MG63 (cell line): ENCODE measurements around the gene FARP1. TPM values are rescaled to one million over a fixed set of nuclear protein-coding genes. Genes with fewer than 3 reads are reported as not detected.

Source experiments
- DNase-seq: peaks from one replicate; pipeline ENCODE4 v3.0.0-alpha.2; 2020
- H3K27me3 ChIP-seq: fragments of 250-450 bp; sonication (Bioruptor Pico); 2 replicates; pipeline ENCODE4 v1.5.1; 2020; ENCODE audit warnings: mild to moderate bottlenecking, moderate library complexity
- H3K36me3 ChIP-seq: fragments of 250-450 bp; sonication (Bioruptor Pico); 2 replicates; pipeline ENCODE4 v1.5.1; 2020; ENCODE audit warnings: mild to moderate bottlenecking, moderate library complexity
- H3K4me3 ChIP-seq: fragments of 250-450 bp; sonication (Bioruptor Pico); 2 replicates; pipeline ENCODE4 v1.5.1; 2020; ENCODE audit warnings: mild to moderate bottlenecking, moderate library complexity
- H3K9me3 ChIP-seq: fragments of 250-450 bp; sonication (Bioruptor Pico); 2 replicates; pipeline ENCODE4 v1.5.1; 2020; ENCODE audit warnings: mild to moderate bottlenecking, moderate library complexity
- total RNA-seq: library from RNA; depleted of rRNA; stranded (reverse); fragments of >200 nt; shearing (Covaris generic); gene quantifications from 2 replicates; pipeline ENCODE4 v1.2.3, GENCODE V29; 2014; ENCODE audit warnings: low replicate concordance

Gene FARP1
- total RNA-seq, 1 experiment from 2014 or later, result 16.0 TPM

GRCh38 chr13:98370806-98371515 lies 228.1 kb downstream of the FARP1 start:
- peaks cover 25% of the 10 kb centered on the region for H3K36me3 ChIP-seq
- peak; percentile 75 for DNase-seq
- H3K27me3 ChIP-seq, result no peaks in the 10 kb centered on the region
- peaks cover 10% of the 10 kb centered on the region for H3K9me3 ChIP-seq
- H3K4me3 ChIP-seq, result peak overlapping the region; percentile 13; the same call in 1 of the 2 replicates

- no peak for DNase-seq
- peaks cover 25% of the 10 kb centered on the region for H3K36me3 ChIP-seq
- peaks cover 10% of the 10 kb centered on the region for H3K9me3 ChIP-seq
- no peak overlapping the region; the same call in 1 of the 2 replicates for H3K4me3 ChIP-seq
- no peaks in the 10 kb centered on the region for H3K27me3 ChIP-seq
These were observed 228.7 kb downstream of the FARP1 start for GRCh38 chr13:98371516-98372023.

GRCh38 chr13:98372876-98373275 lies 230.0 kb downstream of the FARP1 start:
- Histone ChIP-seq H3K4me3 (no peak overlapping the region), H3K36me3 (peaks cover 25% of the 10 kb centered on the region), H3K9me3 (peaks cover 10% of the 10 kb centered on the region), H3K27me3 (no peaks in the 10 kb centered on the region)
- no peak for DNase-seq

GRCh38 chr13:98374750-98375149 lies 231.9 kb downstream of the FARP1 start:
- H3K9me3 ChIP-seq, result peaks cover 10% of the 10 kb centered on the region
- no peak for DNase-seq

GRCh38 chr13:98377635-98378378 lies 234.9 kb downstream of the FARP1 start:
- no peak for DNase-seq
- peaks cover 10% of the 10 kb centered on the region for H3K9me3 ChIP-seq
- no peaks in the 10 kb centered on the region for H3K27me3 ChIP-seq
- no peak overlapping the region for H3K4me3 ChIP-seq
- peaks cover 15% of the 10 kb centered on the region for H3K36me3 ChIP-seq

More at GRCh38 chr13:98374750-98375149, 231.9 kb downstream of the FARP1 start:
- H3K36me3 ChIP-seq, result peaks cover 20% of the 10 kb centered on the region
- no peaks in the 10 kb centered on the region for H3K27me3 ChIP-seq
- H3K4me3 ChIP-seq, result no peak overlapping the region

GRCh38 chr13:98384739-98385138 lies 241.8 kb downstream of the FARP1 start:
- Histone ChIP-seq H3K4me3 (no peak overlapping the region), H3K27me3 (no peaks in the 10 kb centered on the region), H3K9me3 (no peaks in the 10 kb centered on the region), H3K36me3 (peaks cover 15% of the 10 kb centered on the region)
- no peak for DNase-seq

GRCh38 chr13:98385606-98386005 lies 242.7 kb downstream of the FARP1 start:
- Histone ChIP-seq H3K9me3 (no peaks in the 10 kb centered on the region), H3K36me3 (peaks cover 20% of the 10 kb centered on the region), H3K4me3 (no peak overlapping the region), H3K27me3 (no peaks in the 10 kb centered on the region)
- no peak for DNase-seq

- DNase-seq, result no peak
- no peaks in the 10 kb centered on the region for H3K9me3 ChIP-seq
- peaks cover 23% of the 10 kb centered on the region for H3K36me3 ChIP-seq
- no peaks in the 10 kb centered on the region for H3K27me3 ChIP-seq
- no peak overlapping the region for H3K4me3 ChIP-seq
These were observed 243.7 kb downstream of the FARP1 start for GRCh38 chr13:98386637-98387036.

- no peak for DNase-seq
- peaks cover 27% of the 10 kb centered on the region for H3K36me3 ChIP-seq
- H3K9me3 ChIP-seq, result no peaks in the 10 kb centered on the region
- H3K27me3 ChIP-seq, result no peaks in the 10 kb centered on the region
- H3K4me3 ChIP-seq, result no peak overlapping the region
These were observed 246.4 kb downstream of the FARP1 start for GRCh38 chr13:98389319-98389718.

GRCh38 chr13:98390086-98390715 lies 247.3 kb downstream of the FARP1 start:
- no peaks in the 10 kb centered on the region for H3K9me3 ChIP-seq
- H3K36me3 ChIP-seq, result peaks cover 23% of the 10 kb centered on the region
- no peak for DNase-seq
- H3K4me3 ChIP-seq, result no peak overlapping the region
- H3K27me3 ChIP-seq, result no peaks in the 10 kb centered on the region

- H3K4me3 ChIP-seq, result no peak overlapping the region
- H3K36me3 ChIP-seq, result peaks cover 25% of the 10 kb centered on the region
- no peaks in the 10 kb centered on the region for H3K9me3 ChIP-seq
- DNase-seq, result peak; percentile 52
- no peaks in the 10 kb centered on the region for H3K27me3 ChIP-seq
These were observed 251.0 kb downstream of the FARP1 start for GRCh38 chr13:98393873-98394272.

- DNase-seq, result no peak
- H3K36me3 ChIP-seq, result peaks cover 20% of the 10 kb centered on the region
- no peak overlapping the region for H3K4me3 ChIP-seq
- H3K9me3 ChIP-seq, result no peaks in the 10 kb centered on the region
- H3K27me3 ChIP-seq, result no peaks in the 10 kb centered on the region
These were observed 252.1 kb downstream of the FARP1 start for GRCh38 chr13:98394820-98395510.

- no peak for DNase-seq
- Histone ChIP-seq H3K4me3 (no peak overlapping the region), H3K9me3 (no peaks in the 10 kb centered on the region), H3K27me3 (no peaks in the 10 kb centered on the region), H3K36me3 (peaks cover 11% of the 10 kb centered on the region; the same call in 1 of the 2 replicates)
These were observed 253.3 kb downstream of the FARP1 start for GRCh38 chr13:98396071-98396710.

- no peaks in the 10 kb centered on the region for H3K9me3 ChIP-seq
- H3K4me3 ChIP-seq, result no peak overlapping the region
- H3K27me3 ChIP-seq, result no peaks in the 10 kb centered on the region
- DNase-seq, result no peak
- peaks cover 11% of the 10 kb centered on the region; the same call in 1 of the 2 replicates for H3K36me3 ChIP-seq
These were observed 254.3 kb downstream of the FARP1 start for GRCh38 chr13:98397221-98397620.

- no peaks in the 10 kb centered on the region for H3K9me3 ChIP-seq
These were observed 255.0 kb downstream of the FARP1 start for GRCh38 chr13:98397861-98398260.

GRCh38 chr13:98398581-98398980 lies 255.7 kb downstream of the FARP1 start:
- no peaks in the 10 kb centered on the region for H3K27me3 ChIP-seq
- DNase-seq, result no peak
- H3K4me3 ChIP-seq, result no peak overlapping the region
- H3K9me3 ChIP-seq, result no peaks in the 10 kb centered on the region
- H3K36me3 ChIP-seq, result peaks cover 11% of the 10 kb centered on the region; the same call in 1 of the 2 replicates

More at GRCh38 chr13:98397861-98398260, 255.0 kb downstream of the FARP1 start:
- H3K27me3 ChIP-seq, result no peaks in the 10 kb centered on the region
- peaks cover 11% of the 10 kb centered on the region; the same call in 1 of the 2 replicates for H3K36me3 ChIP-seq
- H3K4me3 ChIP-seq, result no peak overlapping the region
- DNase-seq, result no peak
